ENCODE data around the gene NFYC.

Gene NFYC

DNA sequence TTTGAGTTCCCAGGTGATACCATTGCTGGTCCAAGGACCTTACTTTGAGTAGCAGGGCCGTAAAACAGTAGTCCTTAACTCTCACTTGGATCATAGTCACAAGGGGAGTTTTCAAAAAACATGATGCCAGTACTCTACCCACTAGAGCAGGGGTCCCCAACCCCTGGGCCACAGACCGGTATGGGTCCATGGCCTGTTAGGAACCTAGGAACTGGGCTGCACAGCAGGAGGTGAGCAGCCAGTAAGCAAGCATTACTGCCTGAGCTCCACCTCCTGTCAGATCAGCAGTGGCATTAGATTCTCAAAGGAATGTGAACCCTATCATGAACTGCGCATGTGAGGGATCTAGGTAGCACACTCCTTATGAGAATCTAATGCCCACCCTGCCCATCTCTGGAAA lies 52.4 kb downstream of the NFYC start:
- FAIRE-seq (no peak), DNase-seq (ENCODE audit: insufficient read length, low spot score) (no peak)
- TF ChIP-seq, protein P1, sequence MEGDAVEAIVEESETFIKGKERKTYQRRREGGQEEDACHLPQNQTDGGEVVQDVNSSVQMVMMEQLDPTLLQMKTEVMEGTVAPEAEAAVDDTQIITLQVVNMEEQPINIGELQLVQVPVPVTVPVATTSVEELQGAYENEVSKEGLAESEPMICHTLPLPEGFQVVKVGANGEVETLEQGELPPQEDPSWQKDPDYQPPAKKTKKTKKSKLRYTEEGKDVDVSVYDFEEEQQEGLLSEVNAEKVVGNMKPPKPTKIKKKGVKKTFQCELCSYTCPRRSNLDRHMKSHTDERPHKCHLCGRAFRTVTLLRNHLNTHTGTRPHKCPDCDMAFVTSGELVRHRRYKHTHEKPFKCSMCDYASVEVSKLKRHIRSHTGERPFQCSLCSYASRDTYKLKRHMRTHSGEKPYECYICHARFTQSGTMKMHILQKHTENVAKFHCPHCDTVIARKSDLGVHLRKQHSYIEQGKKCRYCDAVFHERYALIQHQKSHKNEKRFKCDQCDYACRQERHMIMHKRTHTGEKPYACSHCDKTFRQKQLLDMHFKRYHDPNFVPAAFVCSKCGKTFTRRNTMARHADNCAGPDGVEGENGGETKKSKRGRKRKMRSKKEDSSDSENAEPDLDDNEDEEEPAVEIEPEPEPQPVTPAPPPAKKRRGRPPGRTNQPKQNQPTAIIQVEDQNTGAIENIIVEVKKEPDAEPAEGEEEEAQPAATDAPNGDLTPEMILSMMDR (IDR thresholded peaks at IDR 0.05; ENCODE audit: insufficient read depth, missing control alignments), result no peak

DNA sequence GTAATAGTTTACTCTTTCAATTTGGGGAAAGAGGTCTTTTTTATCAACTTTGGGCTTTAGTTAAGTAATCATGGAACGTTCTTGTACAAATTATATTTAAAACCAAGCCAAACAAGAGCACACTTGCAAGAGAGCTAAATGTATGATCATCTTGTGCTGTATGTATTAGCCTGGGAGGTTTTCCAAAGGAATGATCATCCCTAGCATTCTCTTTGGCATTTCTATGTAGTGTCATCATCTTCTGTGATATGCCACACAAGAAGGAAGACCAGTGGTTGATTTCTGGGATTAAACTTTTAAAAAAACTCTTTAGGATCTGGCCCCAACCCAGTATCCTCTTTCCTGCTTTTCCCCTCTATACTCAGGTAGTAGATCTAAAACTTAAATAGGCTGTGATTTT lies 53.7 kb downstream of the NFYC start:
- no peak for FAIRE-seq
- DNase-seq (ENCODE audit: insufficient read length, low spot score), result no peak

DNA sequence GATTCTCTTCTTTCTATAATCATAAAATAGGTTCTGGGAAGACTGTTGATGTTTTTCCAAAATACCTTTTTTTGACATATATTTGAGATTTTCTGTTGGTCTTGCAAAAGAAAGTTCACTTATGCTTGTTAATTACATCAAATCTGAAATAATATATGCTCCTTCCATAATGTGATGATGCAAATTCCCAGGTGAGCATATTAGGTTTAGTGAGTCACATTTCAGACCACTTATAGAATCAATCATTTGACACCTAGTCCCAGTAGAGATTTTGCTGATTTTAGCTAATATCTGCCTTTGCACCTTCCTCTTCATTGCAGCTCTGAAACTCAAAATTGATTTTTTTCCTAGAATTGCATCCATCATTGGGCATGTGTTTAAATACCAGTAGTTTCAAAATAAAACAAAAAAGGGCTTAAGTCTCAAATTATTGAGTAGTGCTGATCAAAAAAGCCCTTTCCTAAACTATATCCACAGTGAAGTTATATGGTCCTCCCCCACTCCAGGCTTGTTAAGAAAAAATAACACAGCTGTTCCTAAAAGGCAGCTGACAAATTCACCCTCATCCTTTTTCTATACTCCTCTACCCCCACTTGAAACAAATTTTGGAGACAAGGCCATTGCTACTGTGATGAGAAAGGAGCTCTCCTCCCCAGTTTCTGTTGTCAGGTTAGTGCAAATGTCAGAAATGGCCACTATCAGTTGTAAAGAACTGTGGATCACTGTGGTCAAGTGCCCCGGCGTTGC lies 55.0 kb downstream of the NFYC start:
- no peak for DNase-seq (ENCODE audit: insufficient read length, low spot score)
- TF ChIP-seq, protein P1 (IDR thresholded peaks at IDR 0.05; ENCODE audit: insufficient read depth, missing control alignments), result no peak
- no peak for FAIRE-seq

More for the DNA sequence above, 53.7 kb downstream of the NFYC start:
- TF ChIP-seq, protein P1 (IDR thresholded peaks at IDR 0.05; ENCODE audit: insufficient read depth, missing control alignments), result no peak

DNA sequence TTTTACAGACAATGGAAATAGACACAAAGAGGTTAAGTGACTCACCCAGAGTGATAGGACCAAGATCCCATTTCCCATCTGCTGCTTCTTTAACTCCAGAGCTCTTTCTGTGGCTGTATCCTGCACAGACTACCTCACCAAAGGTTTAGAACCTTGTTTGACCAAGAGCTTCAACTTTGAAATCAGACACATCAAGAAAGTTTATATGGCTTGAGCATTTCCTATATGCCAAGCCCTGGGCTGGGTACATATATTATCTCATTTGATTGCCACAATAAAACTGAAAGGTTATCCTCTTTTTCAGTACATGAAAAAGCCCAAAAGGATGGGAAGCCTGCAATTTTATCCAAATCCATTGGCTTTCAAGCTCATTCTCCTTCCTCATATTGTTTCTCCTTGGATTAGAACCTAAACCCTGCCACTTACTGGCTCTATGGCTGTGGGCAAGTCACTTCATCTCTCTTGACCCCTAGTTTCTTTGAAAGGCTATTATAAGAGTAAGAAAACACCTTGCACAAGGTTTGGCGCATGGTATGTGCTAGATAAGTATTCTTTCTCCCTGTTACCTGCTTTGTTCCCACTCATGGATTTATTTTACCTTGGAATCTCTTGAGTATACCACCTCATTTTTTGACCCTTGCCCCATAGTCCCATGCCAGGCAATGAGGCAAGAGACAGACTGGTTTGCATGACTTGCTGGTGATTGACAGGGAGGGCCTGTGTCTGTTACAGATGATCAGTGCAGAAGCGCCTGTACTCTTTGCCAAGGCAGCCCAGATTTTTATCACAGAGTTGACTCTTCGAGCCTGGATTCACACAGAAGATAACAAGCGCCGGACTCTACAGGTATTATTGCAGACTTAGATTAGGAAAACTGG lies 57.6 kb downstream of the NFYC start:
- DNase-seq (ENCODE audit: insufficient read length, low spot score) (no peak), FAIRE-seq (no peak)
- TF ChIP-seq, protein P1 (IDR thresholded peaks at IDR 0.05; ENCODE audit: insufficient read depth, missing control alignments), result no peak

DNA sequence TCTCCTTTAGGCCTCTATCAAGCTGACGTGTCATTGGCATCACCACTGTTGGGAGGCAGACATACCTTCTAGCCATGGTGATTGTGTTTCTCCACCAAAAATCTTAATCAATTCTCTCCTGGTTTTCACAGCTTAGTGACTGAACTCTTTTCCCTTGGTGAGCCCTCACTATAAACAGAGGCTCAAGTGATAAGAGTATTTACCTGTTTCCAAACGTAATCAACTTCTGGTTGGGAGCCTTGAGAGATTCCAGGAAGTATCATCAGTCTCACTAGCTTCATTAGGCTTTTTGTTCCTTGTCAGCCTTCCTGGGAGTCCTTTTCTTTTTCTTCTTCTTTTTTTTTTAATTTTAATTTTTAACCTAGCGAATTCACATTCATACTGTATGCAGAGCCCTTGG lies 58.3 kb downstream of the NFYC start:
- DNase-seq (ENCODE audit: insufficient read length, low spot score), result no peak
- TF ChIP-seq, protein P1 (IDR thresholded peaks at IDR 0.05; ENCODE audit: insufficient read depth, missing control alignments), result no peak
- FAIRE-seq, result no peak

DNA sequence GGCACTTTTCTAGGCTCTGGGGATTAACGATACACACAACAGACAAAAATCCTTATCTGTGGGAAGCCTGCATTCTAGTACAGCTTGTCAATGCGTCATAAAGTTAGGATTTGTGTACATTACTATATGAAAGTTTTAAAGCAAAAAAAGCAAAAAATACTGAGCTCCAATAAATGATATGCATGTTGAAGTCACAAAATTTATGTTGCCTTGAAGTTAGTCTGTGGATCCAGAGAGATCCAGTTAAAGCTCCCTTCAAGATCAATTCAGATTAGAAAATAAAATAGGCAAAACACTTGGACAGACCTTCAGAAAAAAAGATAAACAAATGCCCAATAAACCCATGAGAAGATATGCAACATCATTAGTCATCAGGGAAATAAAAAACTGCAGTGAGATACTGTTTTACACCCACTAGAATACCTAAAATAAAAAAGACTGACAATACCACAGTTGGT lies 59.0 kb downstream of the NFYC start:
- FAIRE-seq, result no peak
- no peak for DNase-seq (ENCODE audit: insufficient read length, low spot score)
- TF ChIP-seq, protein P1 (IDR thresholded peaks at IDR 0.05; ENCODE audit: insufficient read depth, missing control alignments), result no peak

All from D721Med (cell line).